GM23338 (cell line): ENCODE measurements around the gene MYPOP. TPM values are rescaled to one million over a fixed set of nuclear protein-coding genes. Genes with fewer than 3 reads are reported as not detected.

Source experiments
- ATAC-seq: fragments of 200-7000 bp; cut with Tn5 transposase; 3 replicates; pipeline ENCODE4 v1.9.1; 2020
- DNase-seq: peaks from one replicate; pipeline ENCODE4 v3.0.0-alpha.2; 2015; ENCODE audit warnings: low spot score
- H2AFZ ChIP-seq: fragments of 200-600 bp; sonication (generic); 2 replicates; pipeline ENCODE4 v1.8.0; 2016; ENCODE audit warnings: antibody characterized with exemption, mild to moderate bottlenecking, moderate library complexity
- H3F3A ChIP-seq: fragments of 200-600 bp; sonication (generic); replicated peaks from 2 replicates; pipeline ENCODE4 v1.8.0; 2017; ENCODE audit warnings: antibody characterized with exemption, mixed run types, low read depth
- H3K27ac ChIP-seq: fragments of 200-600 bp; sonication (generic); 2 replicates; pipeline ENCODE4 v1.6.1; 2016; ENCODE audit warnings: low read depth
- H3K27me3 ChIP-seq: fragments of 200-600 bp; sonication (generic); 2 replicates; pipeline ENCODE4 v1.8.0; 2016; ENCODE audit warnings: mild to moderate bottlenecking, mixed run types, moderate library complexity; ENCODE audit not compliant: insufficient read depth
- H3K36me3 ChIP-seq: fragments of 200-600 bp; sonication (generic); 2 replicates; pipeline ENCODE4 v1.8.0; 2016; ENCODE audit warnings: mild to moderate bottlenecking; ENCODE audit not compliant: insufficient read depth
- H3K4me1 ChIP-seq: fragments of 200-600 bp; sonication (generic); 2 replicates; pipeline ENCODE4 v1.8.0; 2016; ENCODE audit warnings: mild to moderate bottlenecking, moderate library complexity; ENCODE audit not compliant: insufficient read depth
- H3K4me2 ChIP-seq: fragments of 200-600 bp; sonication (generic); 2 replicates; pipeline ENCODE4 v1.7.1; 2017; ENCODE audit warnings: mixed run types
- H3K4me3 ChIP-seq: fragments of 200-600 bp; sonication (generic); 2 replicates; pipeline ENCODE4 v1.6.1; 2016; ENCODE audit warnings: mixed run types
- H3K79me2 ChIP-seq: fragments of 200-600 bp; sonication (generic); replicated peaks from 2 replicates; pipeline ENCODE4 v1.8.0; 2017; ENCODE audit warnings: mild to moderate bottlenecking; ENCODE audit not compliant: insufficient read depth
- H3K9me2 ChIP-seq: fragments of 200-600 bp; sonication (generic); 2 replicates; pipeline ENCODE4 v1.8.0; 2017; ENCODE audit not compliant: insufficient read depth
- H4K20me1 ChIP-seq: fragments of 200-600 bp; sonication (generic); replicated peaks from 2 replicates; pipeline ENCODE4 v1.8.0; 2017; ENCODE audit warnings: mild to moderate bottlenecking; ENCODE audit not compliant: insufficient read depth
- H3K27ac Mint-ChIP-seq: 2 replicates; pipeline ENCODE4 v1.8.0; 2020; ENCODE audit warnings: inconsistent platforms, mild to moderate bottlenecking, moderate library complexity, mixed read lengths
- H3K27me3 Mint-ChIP-seq: 3 replicates; pipeline ENCODE4 v1.8.0; 2022; ENCODE audit warnings: low read depth, mild to moderate bottlenecking, moderate library complexity, mixed read lengths, inconsistent platforms; ENCODE audit not compliant: insufficient read depth, poor library complexity
- H3K36me3 Mint-ChIP-seq: 3 replicates; pipeline ENCODE4 v1.8.0; 2021; ENCODE audit warnings: low read depth, mild to moderate bottlenecking, inconsistent platforms, moderate library complexity, mixed read lengths
- H3K4me1 Mint-ChIP-seq: 3 replicates; pipeline ENCODE4 v1.8.0; 2020; ENCODE audit warnings: mild to moderate bottlenecking, inconsistent platforms, mixed read lengths
- H3K4me3 Mint-ChIP-seq: 3 replicates; pipeline ENCODE4 v1.8.0; 2021; ENCODE audit warnings: moderate library complexity, mild to moderate bottlenecking, inconsistent platforms, mixed read lengths
- H3K9me3 Mint-ChIP-seq: 3 replicates; pipeline ENCODE4 v1.8.0; 2020; ENCODE audit warnings: moderate library complexity, mild to moderate bottlenecking, inconsistent platforms, mixed read lengths
- CREB1 ChIP-seq: fragments of 250-450 bp; sonication (Bioruptor Pico); IDR thresholded peaks from 2 replicates; pipeline ENCODE4 v1.5.0; 2020; ENCODE audit warnings: low read depth, mild to moderate bottlenecking, moderate library complexity
- ZNF114 ChIP-seq: fragments of 250-450 bp; sonication (Bioruptor Pico); IDR thresholded peaks from 2 replicates; pipeline ENCODE4 v1.5.0; 2020; ENCODE audit warnings: mild to moderate bottlenecking, moderate library complexity
- polyA plus RNA-seq: library from polyadenylated mRNA; unstranded; fragments of >200 nt; fragmentation: Nextera tagmentation; extraction: Ambion mirVana; gene quantifications from 2 replicates; pipeline ENCODE4 v1.2.1, GENCODE V29; 2016
- total RNA-seq: library from RNA; depleted of rRNA; stranded (reverse); fragments of >200 nt; shearing (Covaris generic); gene quantifications from 2 replicates; pipeline ENCODE4 v1.2.3, GENCODE V29; 2014
- TF ChIP-seq, protein P1 (sequence below): IDR thresholded peaks from 2 replicates; pipeline ENCODE4 v1.6.1; 2016; ENCODE audit warnings: antibody characterized with exemption
- TF ChIP-seq, protein P2 (sequence below): fragments of 250-450 bp; sonication (Bioruptor Pico); IDR thresholded peaks from 2 replicates; pipeline ENCODE4 v1.5.0; 2020; ENCODE audit warnings: mild to moderate bottlenecking, moderate library complexity

The MYPOP gene
- total and polyA plus RNA-seq, 2 experiments from 2014 or later = 3.0 to 6.9 TPM

DNA sequence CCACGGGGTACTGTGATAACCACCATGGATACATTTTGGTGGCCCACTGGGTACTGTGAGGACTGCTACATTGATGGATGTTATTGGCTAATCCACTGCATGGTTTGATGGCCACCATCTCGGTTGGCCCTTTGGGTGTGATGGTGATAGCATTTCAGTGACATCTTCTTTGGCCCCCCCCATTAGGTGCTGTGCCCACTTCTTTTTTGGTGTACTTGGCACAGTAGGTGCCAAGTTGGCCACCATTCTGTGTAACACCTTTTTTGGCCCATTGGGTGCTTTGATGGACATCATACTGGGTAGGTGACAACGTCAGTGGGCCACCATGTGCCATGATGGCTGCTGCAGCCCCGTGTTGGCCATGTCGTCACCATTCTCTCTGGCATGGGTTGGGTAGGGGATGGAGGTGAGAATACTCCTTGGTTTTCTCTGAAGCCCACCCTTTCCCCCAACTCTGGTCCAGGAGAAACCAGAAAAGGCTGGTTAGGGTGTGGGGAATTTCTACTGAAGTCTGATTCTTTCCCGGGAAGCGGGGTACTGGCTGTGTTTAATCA is 29.1 kb downstream of the MYPOP start:
- H3K4me1 ChIP-seq = peaks cover 7% of the 10 kb centered on the region; the same call in 1 of the 2 replicates
- no peak overlapping the region for H3K4me2 ChIP-seq
- no peak for ATAC-seq
- no peak for DNase-seq
- Mint-ChIP-seq H3K4me1 (peaks cover 28% of the 10 kb centered on the region), H3K27ac (no peak overlapping the region), H3K9me3 (no peaks in the 10 kb centered on the region), H3K36me3 (peaks cover 20% of the 10 kb centered on the region), H3K4me3 (no peak overlapping the region), H3K27me3 (peaks cover 11% of the 10 kb centered on the region)
- H4K20me1 ChIP-seq = no peaks in the 10 kb centered on the region; the same call in 1 of the 2 replicates
- no peaks in the 10 kb centered on the region for H3K27me3 ChIP-seq
- H3K9me2 ChIP-seq = 0 out of 2 replicates have a peak, but pooled peaks cover 4% of the 10 kb centered on the region
- no peak overlapping the region for H2AFZ ChIP-seq
- no peak overlapping the region for H3K27ac ChIP-seq
- no peak overlapping the region for H3K4me3 ChIP-seq
- peaks cover 6% of the 10 kb centered on the region; the same call in 1 of the 2 replicates for H3F3A ChIP-seq
- H3K36me3 ChIP-seq = no peaks in the 10 kb centered on the region
- H3K79me2 ChIP-seq = peaks cover 12% of the 10 kb centered on the region
- TF ChIP-seq CREB1 (CRISPR knock-in tag) = no peak
- TF ChIP-seq, protein P1, sequence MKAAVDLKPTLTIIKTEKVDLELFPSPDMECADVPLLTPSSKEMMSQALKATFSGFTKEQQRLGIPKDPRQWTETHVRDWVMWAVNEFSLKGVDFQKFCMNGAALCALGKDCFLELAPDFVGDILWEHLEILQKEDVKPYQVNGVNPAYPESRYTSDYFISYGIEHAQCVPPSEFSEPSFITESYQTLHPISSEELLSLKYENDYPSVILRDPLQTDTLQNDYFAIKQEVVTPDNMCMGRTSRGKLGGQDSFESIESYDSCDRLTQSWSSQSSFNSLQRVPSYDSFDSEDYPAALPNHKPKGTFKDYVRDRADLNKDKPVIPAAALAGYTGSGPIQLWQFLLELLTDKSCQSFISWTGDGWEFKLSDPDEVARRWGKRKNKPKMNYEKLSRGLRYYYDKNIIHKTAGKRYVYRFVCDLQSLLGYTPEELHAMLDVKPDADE = no peak
- TF ChIP-seq, protein P2, sequence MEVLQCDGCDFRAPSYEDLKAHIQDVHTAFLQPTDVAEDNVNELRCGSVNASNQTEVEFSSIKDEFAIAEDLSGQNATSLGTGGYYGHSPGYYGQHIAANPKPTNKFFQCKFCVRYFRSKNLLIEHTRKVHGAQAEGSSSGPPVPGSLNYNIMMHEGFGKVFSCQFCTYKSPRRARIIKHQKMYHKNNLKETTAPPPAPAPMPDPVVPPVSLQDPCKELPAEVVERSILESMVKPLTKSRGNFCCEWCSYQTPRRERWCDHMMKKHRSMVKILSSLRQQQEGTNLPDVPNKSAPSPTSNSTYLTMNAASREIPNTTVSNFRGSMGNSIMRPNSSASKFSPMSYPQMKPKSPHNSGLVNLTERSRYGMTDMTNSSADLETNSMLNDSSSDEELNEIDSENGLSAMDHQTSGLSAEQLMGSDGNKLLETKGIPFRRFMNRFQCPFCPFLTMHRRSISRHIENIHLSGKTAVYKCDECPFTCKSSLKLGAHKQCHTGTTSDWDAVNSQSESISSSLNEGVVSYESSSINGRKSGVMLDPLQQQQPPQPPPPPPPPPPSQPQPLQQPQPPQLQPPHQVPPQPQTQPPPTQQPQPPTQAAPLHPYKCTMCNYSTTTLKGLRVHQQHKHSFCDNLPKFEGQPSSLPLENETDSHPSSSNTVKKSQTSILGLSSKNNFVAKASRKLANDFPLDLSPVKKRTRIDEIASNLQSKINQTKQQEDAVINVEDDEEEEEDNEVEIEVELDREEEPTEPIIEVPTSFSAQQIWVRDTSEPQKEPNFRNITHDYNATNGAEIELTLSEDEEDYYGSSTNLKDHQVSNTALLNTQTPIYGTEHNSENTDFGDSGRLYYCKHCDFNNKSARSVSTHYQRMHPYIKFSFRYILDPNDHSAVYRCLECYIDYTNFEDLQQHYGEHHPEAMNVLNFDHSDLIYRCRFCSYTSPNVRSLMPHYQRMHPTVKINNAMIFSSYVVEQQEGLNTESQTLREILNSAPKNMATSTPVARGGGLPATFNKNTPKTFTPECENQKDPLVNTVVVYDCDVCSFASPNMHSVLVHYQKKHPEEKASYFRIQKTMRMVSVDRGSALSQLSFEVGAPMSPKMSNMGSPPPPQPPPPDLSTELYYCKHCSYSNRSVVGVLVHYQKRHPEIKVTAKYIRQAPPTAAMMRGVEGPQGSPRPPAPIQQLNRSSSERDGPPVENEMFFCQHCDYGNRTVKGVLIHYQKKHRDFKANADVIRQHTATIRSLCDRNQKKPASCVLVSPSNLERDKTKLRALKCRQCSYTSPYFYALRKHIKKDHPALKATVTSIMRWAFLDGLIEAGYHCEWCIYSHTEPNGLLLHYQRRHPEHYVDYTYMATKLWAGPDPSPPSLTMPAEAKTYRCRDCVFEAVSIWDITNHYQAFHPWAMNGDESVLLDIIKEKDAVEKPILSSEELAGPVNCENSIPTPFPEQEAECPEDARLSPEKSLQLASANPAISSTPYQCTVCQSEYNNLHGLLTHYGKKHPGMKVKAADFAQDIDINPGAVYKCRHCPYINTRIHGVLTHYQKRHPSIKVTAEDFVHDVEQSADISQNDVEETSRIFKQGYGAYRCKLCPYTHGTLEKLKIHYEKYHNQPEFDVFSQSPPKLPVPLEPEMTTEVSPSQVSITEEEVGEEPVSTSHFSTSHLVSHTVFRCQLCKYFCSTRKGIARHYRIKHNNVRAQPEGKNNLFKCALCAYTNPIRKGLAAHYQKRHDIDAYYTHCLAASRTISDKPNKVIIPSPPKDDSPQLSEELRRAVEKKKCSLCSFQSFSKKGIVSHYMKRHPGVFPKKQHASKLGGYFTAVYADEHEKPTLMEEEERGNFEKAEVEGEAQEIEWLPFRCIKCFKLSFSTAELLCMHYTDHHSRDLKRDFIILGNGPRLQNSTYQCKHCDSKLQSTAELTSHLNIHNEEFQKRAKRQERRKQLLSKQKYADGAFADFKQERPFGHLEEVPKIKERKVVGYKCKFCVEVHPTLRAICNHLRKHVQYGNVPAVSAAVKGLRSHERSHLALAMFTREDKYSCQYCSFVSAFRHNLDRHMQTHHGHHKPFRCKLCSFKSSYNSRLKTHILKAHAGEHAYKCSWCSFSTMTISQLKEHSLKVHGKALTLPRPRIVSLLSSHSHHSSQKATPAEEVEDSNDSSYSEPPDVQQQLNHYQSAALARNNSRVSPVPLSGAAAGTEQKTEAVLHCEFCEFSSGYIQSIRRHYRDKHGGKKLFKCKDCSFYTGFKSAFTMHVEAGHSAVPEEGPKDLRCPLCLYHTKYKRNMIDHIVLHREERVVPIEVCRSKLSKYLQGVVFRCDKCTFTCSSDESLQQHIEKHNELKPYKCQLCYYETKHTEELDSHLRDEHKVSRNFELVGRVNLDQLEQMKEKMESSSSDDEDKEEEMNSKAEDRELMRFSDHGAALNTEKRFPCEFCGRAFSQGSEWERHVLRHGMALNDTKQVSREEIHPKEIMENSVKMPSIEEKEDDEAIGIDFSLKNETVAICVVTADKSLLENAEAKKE (CRISPR knock-in tag) = no peak
- TF ChIP-seq ZNF114 = no peak
